Measurements from ENCODE around the gene C1orf56. TPM values are rescaled to one million over a fixed set of nuclear protein-coding genes. Genes with fewer than 3 reads are reported as not detected.

The C1orf56 gene
- total and polyA plus RNA-seq, 10 of the 15 experiments (the other 5 are each of a cell fraction or from before 2014, with no cell fraction given), result 0.22 to 15.5 (median 1.5) TPM

DNA sequence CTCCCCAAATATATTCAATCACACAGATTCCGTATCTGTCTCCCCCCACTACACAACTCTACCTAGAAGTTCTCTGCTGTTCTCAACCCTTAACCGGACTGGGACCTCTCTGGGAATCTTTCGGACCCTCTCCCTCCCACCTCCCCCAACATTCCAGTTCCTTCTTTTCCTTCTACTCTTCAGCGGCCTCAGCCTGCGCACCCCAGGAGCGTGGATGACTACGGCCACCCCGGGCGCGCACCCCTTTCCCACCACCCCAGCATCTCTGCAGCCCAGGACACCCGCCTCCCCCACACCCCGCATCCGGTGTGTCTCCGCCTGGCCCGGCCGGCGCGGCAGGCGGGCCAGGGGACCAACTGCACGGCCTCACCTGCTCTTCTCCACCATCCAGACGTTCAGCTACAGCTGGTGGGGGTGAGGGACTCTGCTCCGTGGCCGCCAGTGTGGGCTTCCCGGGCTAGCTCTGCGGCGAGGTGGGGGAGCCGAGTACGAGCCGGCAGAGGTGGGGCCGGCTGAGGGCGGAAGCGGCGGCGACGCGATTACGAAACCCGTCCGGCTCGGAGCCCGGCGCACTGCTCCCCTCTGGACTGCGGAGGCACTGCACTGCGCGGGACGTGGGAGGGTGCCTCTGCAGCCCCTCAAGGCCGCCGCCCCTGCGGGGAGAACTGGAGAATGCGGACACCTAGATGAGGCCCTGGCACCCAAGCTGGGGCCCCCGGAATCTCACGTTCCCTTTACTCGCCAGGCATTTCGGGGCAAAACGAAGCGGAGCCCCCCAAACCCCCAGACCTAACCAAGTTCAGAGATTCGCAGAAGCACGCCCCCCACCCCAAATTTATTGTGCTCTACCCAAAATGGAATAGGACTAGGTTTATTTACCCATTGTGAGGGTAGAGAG lies 11.8 kb downstream of the C1orf56 start, which contains the start of gene CDC42SE1 (continued):
- TF ChIP-seq, protein P1, sequence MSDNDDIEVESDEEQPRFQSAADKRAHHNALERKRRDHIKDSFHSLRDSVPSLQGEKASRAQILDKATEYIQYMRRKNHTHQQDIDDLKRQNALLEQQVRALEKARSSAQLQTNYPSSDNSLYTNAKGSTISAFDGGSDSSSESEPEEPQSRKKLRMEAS (IDR thresholded peaks at IDR 0.05; ENCODE audit: low read depth, low read length), result no peak
- TF ChIP-seq ESRRA (IDR thresholded peaks at IDR 0.05; ENCODE audit: low read length), result no peak
- peak; percentile 49 for TF ChIP-seq KLF5 (IDR thresholded peaks at IDR 0.05; ENCODE audit: partially characterized antibody)
- peak; percentile 17; the same call in 1 of the 2 replicates for TF ChIP-seq SMC3 (IDR thresholded peaks at IDR 0.05; ENCODE audit: borderline replicate concordance, low read length)
- TF ChIP-seq HDGF (IDR thresholded peaks at IDR 0.05), result peak; percentile 92
- TF ChIP-seq BCL3 (IDR thresholded peaks at IDR 0.05; ENCODE audit: borderline replicate concordance, insufficient read depth, low read depth, low read length, poor library complexity, severe bottlenecking), result peak; percentile 17
- no peak for TF ChIP-seq SP1 (IDR thresholded peaks at IDR 0.05; ENCODE audit: low read depth, low read length)
- TF ChIP-seq NFYA (IDR thresholded peaks at IDR 0.05; ENCODE audit: borderline replicate concordance, low read depth, low read length), result no peak
- peak; percentile 19 for TF ChIP-seq EED (IDR thresholded peaks at IDR 0.05; ENCODE audit: low read depth)
- TF ChIP-seq MTA2 (IDR thresholded peaks at IDR 0.05; ENCODE audit: low read depth), result 0 out of 2 replicates have a peak, but pooled peaks have one; percentile 16
- TF ChIP-seq RAD21 (IDR thresholded peaks at IDR 0.05; ENCODE audit: insufficient read depth, low read depth, low read length), result 0 out of 2 replicates have a peak, but pooled peaks have one; percentile 1
- 0 out of 2 replicates have a peak, but pooled peaks have one; percentile 58 for TF ChIP-seq CHD2 (IDR thresholded peaks at IDR 0.05; ENCODE audit: borderline replicate concordance, low read depth, low read length)
- TF ChIP-seq YY1 (IDR thresholded peaks at IDR 0.05; ENCODE audit: low read depth, low read length), result no peak
- no peak for TF ChIP-seq BCL11A (IDR thresholded peaks at IDR 0.05; ENCODE audit: low read depth, low read length)
- TF ChIP-seq PKNOX1 (IDR thresholded peaks at IDR 0.05), result 0 out of 2 replicates have a peak, but pooled peaks have one; percentile 13
- peak; percentile 98 for TF ChIP-seq SMARCA5 (IDR thresholded peaks at IDR 0.05)
- TF ChIP-seq, protein P2, sequence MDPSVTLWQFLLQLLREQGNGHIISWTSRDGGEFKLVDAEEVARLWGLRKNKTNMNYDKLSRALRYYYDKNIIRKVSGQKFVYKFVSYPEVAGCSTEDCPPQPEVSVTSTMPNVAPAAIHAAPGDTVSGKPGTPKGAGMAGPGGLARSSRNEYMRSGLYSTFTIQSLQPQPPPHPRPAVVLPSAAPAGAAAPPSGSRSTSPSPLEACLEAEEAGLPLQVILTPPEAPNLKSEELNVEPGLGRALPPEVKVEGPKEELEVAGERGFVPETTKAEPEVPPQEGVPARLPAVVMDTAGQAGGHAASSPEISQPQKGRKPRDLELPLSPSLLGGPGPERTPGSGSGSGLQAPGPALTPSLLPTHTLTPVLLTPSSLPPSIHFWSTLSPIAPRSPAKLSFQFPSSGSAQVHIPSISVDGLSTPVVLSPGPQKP (IDR thresholded peaks at IDR 0.05; ENCODE audit: low read depth, low read length), result peak; percentile 65; the same call in 1 of the 2 replicates
- TF ChIP-seq, protein P3, sequence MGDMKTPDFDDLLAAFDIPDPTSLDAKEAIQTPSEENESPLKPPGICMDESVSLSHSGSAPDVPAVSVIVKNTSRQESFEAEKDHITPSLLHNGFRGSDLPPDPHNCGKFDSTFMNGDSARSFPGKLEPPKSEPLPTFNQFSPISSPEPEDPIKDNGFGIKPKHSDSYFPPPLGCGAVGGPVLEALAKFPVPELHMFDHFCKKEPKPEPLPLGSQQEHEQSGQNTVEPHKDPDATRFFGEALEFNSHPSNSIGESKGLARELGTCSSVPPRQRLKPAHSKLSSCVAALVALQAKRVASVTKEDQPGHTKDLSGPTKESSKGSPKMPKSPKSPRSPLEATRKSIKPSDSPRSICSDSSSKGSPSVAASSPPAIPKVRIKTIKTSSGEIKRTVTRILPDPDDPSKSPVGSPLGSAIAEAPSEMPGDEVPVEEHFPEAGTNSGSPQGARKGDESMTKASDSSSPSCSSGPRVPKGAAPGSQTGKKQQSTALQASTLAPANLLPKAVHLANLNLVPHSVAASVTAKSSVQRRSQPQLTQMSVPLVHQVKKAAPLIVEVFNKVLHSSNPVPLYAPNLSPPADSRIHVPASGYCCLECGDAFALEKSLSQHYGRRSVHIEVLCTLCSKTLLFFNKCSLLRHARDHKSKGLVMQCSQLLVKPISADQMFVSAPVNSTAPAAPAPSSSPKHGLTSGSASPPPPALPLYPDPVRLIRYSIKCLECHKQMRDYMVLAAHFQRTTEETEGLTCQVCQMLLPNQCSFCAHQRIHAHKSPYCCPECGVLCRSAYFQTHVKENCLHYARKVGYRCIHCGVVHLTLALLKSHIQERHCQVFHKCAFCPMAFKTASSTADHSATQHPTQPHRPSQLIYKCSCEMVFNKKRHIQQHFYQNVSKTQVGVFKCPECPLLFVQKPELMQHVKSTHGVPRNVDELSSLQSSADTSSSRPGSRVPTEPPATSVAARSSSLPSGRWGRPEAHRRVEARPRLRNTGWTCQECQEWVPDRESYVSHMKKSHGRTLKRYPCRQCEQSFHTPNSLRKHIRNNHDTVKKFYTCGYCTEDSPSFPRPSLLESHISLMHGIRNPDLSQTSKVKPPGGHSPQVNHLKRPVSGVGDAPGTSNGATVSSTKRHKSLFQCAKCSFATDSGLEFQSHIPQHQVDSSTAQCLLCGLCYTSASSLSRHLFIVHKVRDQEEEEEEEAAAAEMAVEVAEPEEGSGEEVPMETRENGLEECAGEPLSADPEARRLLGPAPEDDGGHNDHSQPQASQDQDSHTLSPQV (IDR thresholded peaks at IDR 0.05), result no peak
- peak; percentile 75 for TF ChIP-seq IKZF1 (conservative IDR thresholded peaks at IDR 0.05)
- 0 out of 2 replicates have a peak, but pooled peaks have one; percentile 31 for TF ChIP-seq GABPA (IDR thresholded peaks at IDR 0.05; ENCODE audit: low read depth)
- TF ChIP-seq SRF (IDR thresholded peaks at IDR 0.05; ENCODE audit: low read depth in 2 of 2, low read length in 2 of 2), result no peak
- TF ChIP-seq RELA (IDR thresholded peaks at IDR 0.05; ENCODE audit: borderline replicate concordance, partially characterized antibody), result peak; percentile 54

Measured in GM12878 (cell line).